Endodermal cell (in vitro differentiated cells): ENCODE measurements around the gene CYYR1. TPM values are rescaled to one million over a fixed set of nuclear protein-coding genes. Genes with fewer than 3 reads are reported as not detected.

Experiments
- DNase-seq: peaks from one replicate; pipeline ENCODE4 v3.0.0-alpha.2; 2017
- H3K27ac ChIP-seq: 2 replicates; pipeline ENCODE4 v1.5.1; 2013; ENCODE audit warnings: mild to moderate bottlenecking, low read depth, low read length, moderate library complexity
- H3K27me3 ChIP-seq: 2 replicates; pipeline ENCODE4 v1.6.1; 2013; ENCODE audit warnings: mild to moderate bottlenecking, low read length, moderate library complexity; ENCODE audit not compliant: insufficient read depth, control insufficient read depth, poor library complexity, severe bottlenecking
- H3K36me3 ChIP-seq: 2 replicates; pipeline ENCODE4 v1.7.0; 2013; ENCODE audit warnings: mild to moderate bottlenecking, low read length, moderate library complexity; ENCODE audit not compliant: control insufficient read depth, insufficient read depth
- H3K4me1 ChIP-seq: one replicate; pipeline ENCODE4 v1.7.0; 2013; ENCODE audit warnings: low read length; ENCODE audit not compliant: control insufficient read depth, insufficient read depth
- H3K4me3 ChIP-seq: 2 replicates; pipeline ENCODE4 v1.5.1; 2013; ENCODE audit warnings: mild to moderate bottlenecking, low read length, moderate library complexity
- H3K9ac ChIP-seq: 2 replicates; pipeline ENCODE4 v1.6.1; 2013; ENCODE audit warnings: mild to moderate bottlenecking, low read length, moderate library complexity; ENCODE audit not compliant: poor library complexity, severe bottlenecking; ENCODE audit errors: extremely low read depth
- H3K9me3 ChIP-seq: 2 replicates; pipeline ENCODE4 v1.6.1; 2013; ENCODE audit warnings: mild to moderate bottlenecking, low read length, moderate library complexity; ENCODE audit not compliant: control insufficient read depth
- H3K27ac Mint-ChIP-seq: 2 replicates; pipeline ENCODE4 v1.8.0; 2020; ENCODE audit warnings: mixed read lengths
- H3K27me3 Mint-ChIP-seq: 2 replicates; pipeline ENCODE4 v1.8.0; 2021; ENCODE audit warnings: mild to moderate bottlenecking, mixed read lengths; ENCODE audit not compliant: insufficient read depth
- H3K36me3 Mint-ChIP-seq: 2 replicates; pipeline ENCODE4 v1.8.0; 2020; ENCODE audit warnings: low read depth, mixed read lengths
- H3K4me1 Mint-ChIP-seq: 2 replicates; pipeline ENCODE4 v1.8.0; 2020; ENCODE audit warnings: mixed read lengths
- H3K4me3 Mint-ChIP-seq: 2 replicates; pipeline ENCODE4 v1.8.0; 2020; ENCODE audit warnings: mild to moderate bottlenecking, moderate library complexity, mixed read lengths
- H3K9me3 Mint-ChIP-seq: 2 replicates; pipeline ENCODE4 v1.8.0; 2020; ENCODE audit warnings: mild to moderate bottlenecking, mixed read lengths
- WGBS, 2 experiments: methylation state at CpG; one replicate each; pipeline versions ENCODE4 v1.1.5 to v1.1.7; 2013; ENCODE audit warnings: missing lambda C conversion rate in 2 of 2, mixed read lengths in 1 of 2; ENCODE audit not compliant: insufficient coverage in 1 of 2, insufficient read length in 1 of 2; 5-methylcytosine and 5-hydroxymethylcytosine counted together
- total RNA-seq, 2 donors: library from RNA; stranded (reverse); fragmentation: NEBNext Ultra II Directional in 1 of 2; extraction: Animal tissue kit (Norgen Biotek cat#: 25700) in 1 of 2; gene quantifications; 2 replicates in 1 of 2; 3 replicates in 1 of 2; pipeline ENCODE4 v1.2.1, GENCODE V29; 2021
- TF ChIP-seq, protein P1 (sequence below): fragments of 200-600 bp; sonication (generic); conservative IDR thresholded peaks from 2 replicates; pipeline ENCODE4 v1.5.0; 2021; ENCODE audit warnings: antibody characterized with exemption, mild to moderate bottlenecking

The CYYR1 gene
- total RNA-seq, 2 donors from 2014 or later, result 16.8 to 16.9 TPM

DNA sequence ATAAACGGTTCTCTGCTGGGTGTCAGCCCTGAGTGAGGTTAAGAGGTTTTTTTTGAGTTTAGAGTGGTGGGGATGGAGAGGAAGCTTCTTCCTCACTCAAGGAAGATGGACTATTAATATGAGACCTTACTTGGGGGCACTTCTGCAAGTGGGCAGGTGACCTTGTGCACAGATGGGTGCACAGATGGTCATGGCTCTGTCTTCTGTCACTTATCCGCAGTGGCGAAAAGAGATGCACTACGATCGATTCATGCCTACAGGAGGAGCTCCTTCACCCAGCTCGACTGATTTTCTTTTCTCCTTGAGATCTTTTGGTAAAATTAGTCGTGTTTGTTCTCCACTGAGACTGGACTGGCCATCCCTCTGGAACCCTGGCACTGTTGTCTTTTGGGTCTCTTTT, 22.9 kb upstream of the CYYR1 start:
- no peak overlapping the region for H3K4me3 Mint-ChIP-seq
- TF ChIP-seq, protein P1, sequence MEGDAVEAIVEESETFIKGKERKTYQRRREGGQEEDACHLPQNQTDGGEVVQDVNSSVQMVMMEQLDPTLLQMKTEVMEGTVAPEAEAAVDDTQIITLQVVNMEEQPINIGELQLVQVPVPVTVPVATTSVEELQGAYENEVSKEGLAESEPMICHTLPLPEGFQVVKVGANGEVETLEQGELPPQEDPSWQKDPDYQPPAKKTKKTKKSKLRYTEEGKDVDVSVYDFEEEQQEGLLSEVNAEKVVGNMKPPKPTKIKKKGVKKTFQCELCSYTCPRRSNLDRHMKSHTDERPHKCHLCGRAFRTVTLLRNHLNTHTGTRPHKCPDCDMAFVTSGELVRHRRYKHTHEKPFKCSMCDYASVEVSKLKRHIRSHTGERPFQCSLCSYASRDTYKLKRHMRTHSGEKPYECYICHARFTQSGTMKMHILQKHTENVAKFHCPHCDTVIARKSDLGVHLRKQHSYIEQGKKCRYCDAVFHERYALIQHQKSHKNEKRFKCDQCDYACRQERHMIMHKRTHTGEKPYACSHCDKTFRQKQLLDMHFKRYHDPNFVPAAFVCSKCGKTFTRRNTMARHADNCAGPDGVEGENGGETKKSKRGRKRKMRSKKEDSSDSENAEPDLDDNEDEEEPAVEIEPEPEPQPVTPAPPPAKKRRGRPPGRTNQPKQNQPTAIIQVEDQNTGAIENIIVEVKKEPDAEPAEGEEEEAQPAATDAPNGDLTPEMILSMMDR, result no peak
- peaks cover 2% of the 10 kb centered on the region for H3K4me1 Mint-ChIP-seq
- H3K4me3 ChIP-seq, result no peak overlapping the region
- H3K4me1 ChIP-seq, result no peaks in the 10 kb centered on the region
- no peak overlapping the region for H3K9ac ChIP-seq
- no peaks in the 10 kb centered on the region for H3K27me3 ChIP-seq
- no peak overlapping the region for H3K27ac Mint-ChIP-seq
- no peak for DNase-seq
- no peaks in the 10 kb centered on the region for H3K9me3 ChIP-seq
- no peaks in the 10 kb centered on the region for H3K36me3 ChIP-seq
- no peaks in the 10 kb centered on the region for H3K9me3 Mint-ChIP-seq
- WGBS, 2 experiments, result 93 to 100% methylated on average over 5 to 7 of the region's 7 CpGs
- H3K36me3 Mint-ChIP-seq, result no peaks in the 10 kb centered on the region
- no peak overlapping the region for H3K27ac ChIP-seq
- no peaks in the 10 kb centered on the region for H3K27me3 Mint-ChIP-seq

DNA sequence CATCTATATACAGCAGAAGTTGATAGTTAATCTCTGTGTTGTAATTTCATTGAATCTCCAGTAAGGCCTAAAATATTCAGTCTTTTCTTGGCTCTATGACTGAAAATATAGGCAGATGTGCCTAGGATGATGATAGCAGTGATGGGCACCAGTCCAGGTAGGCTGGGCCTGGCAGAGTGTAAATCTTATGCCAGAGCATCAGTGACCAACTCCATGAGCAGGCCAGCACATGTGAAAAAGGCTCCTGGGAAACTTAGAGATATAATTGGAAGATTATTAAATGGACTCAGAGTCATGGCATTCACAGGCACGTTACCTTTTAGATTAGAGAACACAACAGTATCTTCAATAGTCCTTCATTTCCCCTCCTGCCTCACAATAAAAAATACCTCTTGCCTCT, 20.7 kb upstream of the CYYR1 start:
- Mint-ChIP-seq H3K4me3 (no peak overlapping the region), H3K36me3 (no peaks in the 10 kb centered on the region), H3K27ac (no peak overlapping the region), H3K4me1 (no peaks in the 10 kb centered on the region), H3K9me3 (no peaks in the 10 kb centered on the region), H3K27me3 (no peaks in the 10 kb centered on the region)
- Histone ChIP-seq H3K4me3 (no peak overlapping the region), H3K27me3 (no peaks in the 10 kb centered on the region), H3K9ac (no peak overlapping the region), H3K4me1 (no peaks in the 10 kb centered on the region), H3K36me3 (no peaks in the 10 kb centered on the region), H3K9me3 (no peaks in the 10 kb centered on the region), H3K27ac (no peak overlapping the region)
- WGBS, 2 experiments, result 100% methylated on average over 1 of the region's 1 CpG; no CpG with 5 or more reads in 1 of the 2 experiments
- no peak for DNase-seq
- TF ChIP-seq, protein P1, result no peak

DNA sequence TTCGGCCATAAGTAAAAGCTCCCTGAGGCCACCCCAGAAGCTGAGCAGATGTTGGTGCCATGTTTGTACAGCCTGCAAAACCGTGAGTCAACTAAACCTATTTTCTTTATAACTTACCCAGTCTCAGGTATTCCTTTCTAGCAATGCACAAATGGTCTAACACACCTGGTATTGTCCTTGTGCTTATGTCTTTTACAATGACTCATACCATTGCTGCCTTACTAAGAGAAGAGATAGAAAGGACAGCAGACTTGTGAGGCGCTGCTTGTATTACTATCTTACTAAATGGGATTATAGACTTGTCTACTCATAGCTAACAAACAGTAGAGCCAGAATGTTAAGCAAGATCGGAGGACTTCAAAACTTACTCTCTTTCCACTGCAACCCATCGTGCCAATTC, 18.5 kb upstream of the CYYR1 start:
- Histone ChIP-seq H3K9me3 (no peaks in the 10 kb centered on the region), H3K9ac (no peak overlapping the region), H3K4me3 (no peak overlapping the region), H3K4me1 (no peaks in the 10 kb centered on the region), H3K27me3 (no peaks in the 10 kb centered on the region), H3K36me3 (no peaks in the 10 kb centered on the region), H3K27ac (no peak overlapping the region)
- Mint-ChIP-seq H3K27me3 (no peaks in the 10 kb centered on the region), H3K27ac (no peak overlapping the region), H3K9me3 (no peaks in the 10 kb centered on the region), H3K4me1 (no peaks in the 10 kb centered on the region), H3K36me3 (no peaks in the 10 kb centered on the region), H3K4me3 (no peak overlapping the region)
- DNase-seq, result no peak
- WGBS, 2 experiments, result 88 to 100% methylated on average over 4 to 5 of the region's 5 CpGs
- TF ChIP-seq, protein P1, result no peak
